ENCODE data around the gene FOXP1.

- TF ChIP-seq CTCF (IDR thresholded peaks at IDR 0.05) (no peak), EZH2phosphoT487 (IDR thresholded peaks at IDR 0.05) (no peak)
These were observed 601.2 kb downstream of the FOXP1 start for GRCh38 chr3:70982284-70982683.

Data from neural progenitor cell (in vitro differentiated cells).